ENCODE results near the gene MYCT1.

GRCh38 chr6:152723398-152723797 lies 25.7 kb downstream of the MYCT1 start:
- TF ChIP-seq YY1 (IDR thresholded peaks at IDR 0.05) (no peak), CTCF (IDR thresholded peaks at IDR 0.05; ENCODE audit: low read depth, low read length, missing input control) (no peak), HNF4A (conservative IDR thresholded peaks at IDR 0.05) (no peak), RAD21 (IDR thresholded peaks at IDR 0.05) (no peak), GABPA (IDR thresholded peaks at IDR 0.05 in 1 of 2, conservative IDR thresholded peaks at IDR 0.05 in 1 of 2) (no peak), TAF1 (conservative IDR thresholded peaks at IDR 0.05) (no peak), REST (IDR thresholded peaks at IDR 0.05) (no peak), ZBTB33 (IDR thresholded peaks at IDR 0.05) (no peak)

Data from liver (tissue), 3 donors.